ENCODE data around the gene TIMM9.

DNA sequence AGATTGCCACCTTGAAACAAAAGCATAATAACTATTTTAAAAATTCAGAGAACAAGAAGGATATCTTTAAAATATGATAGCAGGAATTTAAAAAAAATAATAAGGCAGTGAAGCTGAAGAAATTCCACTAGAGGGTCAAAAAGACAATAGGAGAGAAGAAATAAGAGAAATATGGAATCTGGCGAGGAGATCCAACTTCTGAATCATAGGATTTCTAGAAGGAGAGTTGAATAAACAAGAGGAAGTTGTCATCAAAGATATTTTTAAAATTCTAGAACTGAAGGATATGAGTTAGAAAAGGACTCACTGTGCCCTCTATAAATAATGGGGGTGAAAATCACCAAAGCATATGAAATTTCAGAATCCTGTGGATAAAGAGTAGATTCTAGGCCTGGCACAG, 58.4 kb downstream of the TIMM9 start:
- no peak for TF ChIP-seq GATA2 (IDR thresholded peaks at IDR 0.05; ENCODE audit: low read depth, low read length)
- no peak for TF ChIP-seq GATA3 (IDR thresholded peaks at IDR 0.05; ENCODE audit: low read depth, low read length)
